ENCODE measurements around the gene SECTM1.

SECTM1 gene

GRCh38 chr17:82305727-82306300 lies 27.8 kb downstream of the SECTM1 start:
- H3K27me3 ChIP-seq (replicated peaks; ENCODE audit: control insufficient read depth, insufficient read depth, low read length): no peaks in the 10 kb centered on the region
- H3K36me3 ChIP-seq (ENCODE audit: control insufficient read depth, insufficient read depth, low read length): no peaks in the 10 kb centered on the region
- no peak for TF ChIP-seq CTCF (IDR thresholded peaks at IDR 0.05; ENCODE audit: insufficient read depth, low read length, poor library complexity, severe bottlenecking)
- no peak overlapping the region for H3K4me3 ChIP-seq (replicated peaks; ENCODE audit: low read depth, low read length)
- DNase-seq (ENCODE audit: extremely low read depth, insufficient read length): no peak

GRCh38 chr17:82304826-82305726 lies 28.5 kb downstream of the SECTM1 start:
- no peaks in the 10 kb centered on the region for H3K27me3 ChIP-seq (replicated peaks; ENCODE audit: control insufficient read depth, insufficient read depth, low read length)
- no peak for DNase-seq (ENCODE audit: extremely low read depth, insufficient read length)
- H3K36me3 ChIP-seq (ENCODE audit: control insufficient read depth, insufficient read depth, low read length): no peaks in the 10 kb centered on the region
- H3K4me3 ChIP-seq (replicated peaks; ENCODE audit: low read depth, low read length): no peak overlapping the region
- no peak for TF ChIP-seq CTCF (IDR thresholded peaks at IDR 0.05; ENCODE audit: insufficient read depth, low read length, poor library complexity, severe bottlenecking)

GRCh38 chr17:82303944-82304808 lies 29.4 kb downstream of the SECTM1 start:
- no peak overlapping the region for H3K4me3 ChIP-seq (replicated peaks; ENCODE audit: low read depth, low read length)
- no peaks in the 10 kb centered on the region for H3K27me3 ChIP-seq (replicated peaks; ENCODE audit: control insufficient read depth, insufficient read depth, low read length)
- peak; percentile 5 for DNase-seq (ENCODE audit: extremely low read depth, insufficient read length)
- no peaks in the 10 kb centered on the region for H3K36me3 ChIP-seq (ENCODE audit: control insufficient read depth, insufficient read depth, low read length)
- TF ChIP-seq CTCF (IDR thresholded peaks at IDR 0.05; ENCODE audit: insufficient read depth, low read length, poor library complexity, severe bottlenecking): no peak

DNA sequence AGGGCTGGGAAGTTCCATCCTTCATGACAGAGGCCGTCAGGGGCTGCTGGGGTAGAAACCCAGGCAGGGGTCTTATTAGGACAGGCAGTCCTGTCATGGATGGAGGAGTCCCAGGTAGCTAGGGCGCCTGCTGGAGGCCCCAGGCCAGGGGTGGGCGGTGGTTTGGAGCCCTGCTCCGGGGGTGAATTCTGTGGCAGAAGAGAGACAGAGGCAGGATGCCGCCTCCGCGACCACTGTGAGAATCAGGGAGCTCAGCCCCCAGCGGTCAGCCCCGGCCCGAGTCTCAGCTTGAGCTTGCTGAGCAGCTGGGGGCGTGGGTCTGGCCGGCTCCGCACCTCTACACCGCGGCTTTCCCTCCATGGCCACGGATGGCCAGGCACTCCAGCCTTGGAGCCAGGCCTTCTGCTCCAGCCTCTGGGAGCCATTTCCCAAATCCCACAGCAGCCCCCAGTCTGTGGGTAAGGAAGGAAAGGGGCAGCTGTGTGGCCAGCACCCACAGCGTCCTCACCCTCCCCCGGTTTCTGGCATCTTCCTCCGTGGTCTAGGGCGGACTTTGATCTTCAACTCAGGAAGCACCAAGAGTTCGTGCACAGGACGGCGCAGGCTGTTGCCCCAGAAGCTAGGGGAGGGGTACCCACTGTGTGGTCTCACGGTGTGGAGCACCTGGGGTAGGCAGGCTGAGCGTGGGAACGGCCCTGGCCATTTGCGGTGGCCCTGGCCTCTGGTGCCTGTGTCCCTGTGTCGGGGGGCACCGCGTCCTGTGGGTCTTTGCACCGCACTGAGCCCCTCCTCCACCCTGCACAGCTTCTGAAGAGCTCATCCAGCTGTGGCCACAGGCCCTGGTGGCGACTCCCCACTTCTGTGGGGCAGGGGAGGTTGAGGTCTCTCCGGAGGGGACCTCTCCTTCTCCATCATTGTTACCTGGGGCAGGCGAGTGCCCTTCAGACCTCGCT lies 30.3 kb downstream of the SECTM1 start:
- Histone ChIP-seq H3K27me3 (replicated peaks; ENCODE audit: control insufficient read depth, insufficient read depth, low read length) (no peaks in the 10 kb centered on the region), H3K4me3 (replicated peaks; ENCODE audit: low read depth, low read length) (no peak overlapping the region), H3K36me3 (ENCODE audit: control insufficient read depth, insufficient read depth, low read length) (no peaks in the 10 kb centered on the region)
- DNase-seq (ENCODE audit: extremely low read depth, insufficient read length): peak; percentile 7
- no peak for TF ChIP-seq CTCF (IDR thresholded peaks at IDR 0.05; ENCODE audit: insufficient read depth, low read length, poor library complexity, severe bottlenecking)

- no peak for DNase-seq (ENCODE audit: extremely low read depth, insufficient read length)
- no peak for TF ChIP-seq CTCF (IDR thresholded peaks at IDR 0.05; ENCODE audit: insufficient read depth, low read length, poor library complexity, severe bottlenecking)
These were observed 31.0 kb downstream of the SECTM1 start for GRCh38 chr17:82302568-82302963.

More at GRCh38 chr17:82302568-82302963, 31.0 kb downstream of the SECTM1 start:
- Histone ChIP-seq H3K27me3 (replicated peaks; ENCODE audit: control insufficient read depth, insufficient read depth, low read length) (no peaks in the 10 kb centered on the region), H3K36me3 (ENCODE audit: control insufficient read depth, insufficient read depth, low read length) (no peaks in the 10 kb centered on the region), H3K4me3 (replicated peaks; ENCODE audit: low read depth, low read length) (no peak overlapping the region)

All from GM06990 (cell line).